Panc1 (cell line): Measurements from ENCODE around the gene ZFAND2A.
A peak's percentile ranks its signal among the peaks of the same experiment; 100 is the strongest.

Source experiments
- POLR2AphosphoS5 ChIP-seq: IDR thresholded peaks from 2 replicates; pipeline ENCODE4 v1.6.1; 2012; ENCODE audit warnings: mild to moderate bottlenecking, low read depth, low read length, moderate library complexity
- TF ChIP-seq, protein P1 (sequence below): fragments of 450-650 bp; IDR thresholded peaks from 2 replicates; pipeline ENCODE4 v1.5.1; 2017; ENCODE audit warnings: mild to moderate bottlenecking
- TF ChIP-seq, protein P2 (sequence below), 2 experiments: IDR thresholded peaks; 2 replicates each; pipeline ENCODE4 v1.6.1; 2011 to 2012; ENCODE audit warnings: low read depth in 2 of 2, control low read depth in 1 of 2, low read length in 1 of 2, mild to moderate bottlenecking in 1 of 2, moderate library complexity in 1 of 2; ENCODE audit not compliant: insufficient read depth in 1 of 2

DNA sequence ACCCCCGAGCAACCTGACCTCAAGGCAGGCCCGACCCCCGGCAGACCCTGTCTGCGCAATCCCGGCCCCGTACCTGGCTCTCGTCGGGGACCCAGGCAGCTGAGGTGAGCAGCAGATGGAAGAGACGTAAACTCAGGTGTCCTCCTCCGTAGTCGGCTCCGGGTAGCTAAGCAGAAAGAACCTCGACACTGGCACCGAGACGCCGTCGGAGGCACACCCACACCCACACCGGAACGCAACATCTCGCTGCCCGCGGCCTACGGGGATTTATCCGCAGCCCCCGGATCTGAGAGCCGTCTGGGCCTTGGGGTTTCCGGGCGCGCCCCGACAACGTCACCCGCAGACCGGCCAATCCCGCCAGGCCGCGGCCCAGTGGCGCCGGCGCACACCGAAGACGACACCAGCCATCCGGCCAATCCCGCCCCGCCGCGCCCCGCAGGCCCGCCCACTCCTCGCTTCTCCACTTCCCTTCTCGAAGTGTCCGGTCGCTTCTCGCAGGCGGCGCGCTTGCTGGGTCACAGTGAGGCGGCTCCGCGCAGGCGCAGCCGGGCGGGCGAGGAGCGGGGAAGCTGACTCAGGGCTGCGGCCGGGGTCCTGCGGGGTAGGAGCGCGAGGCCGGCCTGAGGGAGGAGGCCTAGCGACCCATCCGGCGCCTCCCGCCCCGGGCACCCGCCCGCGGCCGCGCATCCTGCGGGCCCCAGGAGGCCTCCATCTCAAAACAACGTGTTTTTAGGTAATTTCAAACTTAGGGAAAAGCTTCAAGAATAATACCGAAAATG lies at the start of gene ZFAND2A:
- TF ChIP-seq, protein P1, sequence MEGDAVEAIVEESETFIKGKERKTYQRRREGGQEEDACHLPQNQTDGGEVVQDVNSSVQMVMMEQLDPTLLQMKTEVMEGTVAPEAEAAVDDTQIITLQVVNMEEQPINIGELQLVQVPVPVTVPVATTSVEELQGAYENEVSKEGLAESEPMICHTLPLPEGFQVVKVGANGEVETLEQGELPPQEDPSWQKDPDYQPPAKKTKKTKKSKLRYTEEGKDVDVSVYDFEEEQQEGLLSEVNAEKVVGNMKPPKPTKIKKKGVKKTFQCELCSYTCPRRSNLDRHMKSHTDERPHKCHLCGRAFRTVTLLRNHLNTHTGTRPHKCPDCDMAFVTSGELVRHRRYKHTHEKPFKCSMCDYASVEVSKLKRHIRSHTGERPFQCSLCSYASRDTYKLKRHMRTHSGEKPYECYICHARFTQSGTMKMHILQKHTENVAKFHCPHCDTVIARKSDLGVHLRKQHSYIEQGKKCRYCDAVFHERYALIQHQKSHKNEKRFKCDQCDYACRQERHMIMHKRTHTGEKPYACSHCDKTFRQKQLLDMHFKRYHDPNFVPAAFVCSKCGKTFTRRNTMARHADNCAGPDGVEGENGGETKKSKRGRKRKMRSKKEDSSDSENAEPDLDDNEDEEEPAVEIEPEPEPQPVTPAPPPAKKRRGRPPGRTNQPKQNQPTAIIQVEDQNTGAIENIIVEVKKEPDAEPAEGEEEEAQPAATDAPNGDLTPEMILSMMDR: no peak
- TF ChIP-seq, protein P2, sequence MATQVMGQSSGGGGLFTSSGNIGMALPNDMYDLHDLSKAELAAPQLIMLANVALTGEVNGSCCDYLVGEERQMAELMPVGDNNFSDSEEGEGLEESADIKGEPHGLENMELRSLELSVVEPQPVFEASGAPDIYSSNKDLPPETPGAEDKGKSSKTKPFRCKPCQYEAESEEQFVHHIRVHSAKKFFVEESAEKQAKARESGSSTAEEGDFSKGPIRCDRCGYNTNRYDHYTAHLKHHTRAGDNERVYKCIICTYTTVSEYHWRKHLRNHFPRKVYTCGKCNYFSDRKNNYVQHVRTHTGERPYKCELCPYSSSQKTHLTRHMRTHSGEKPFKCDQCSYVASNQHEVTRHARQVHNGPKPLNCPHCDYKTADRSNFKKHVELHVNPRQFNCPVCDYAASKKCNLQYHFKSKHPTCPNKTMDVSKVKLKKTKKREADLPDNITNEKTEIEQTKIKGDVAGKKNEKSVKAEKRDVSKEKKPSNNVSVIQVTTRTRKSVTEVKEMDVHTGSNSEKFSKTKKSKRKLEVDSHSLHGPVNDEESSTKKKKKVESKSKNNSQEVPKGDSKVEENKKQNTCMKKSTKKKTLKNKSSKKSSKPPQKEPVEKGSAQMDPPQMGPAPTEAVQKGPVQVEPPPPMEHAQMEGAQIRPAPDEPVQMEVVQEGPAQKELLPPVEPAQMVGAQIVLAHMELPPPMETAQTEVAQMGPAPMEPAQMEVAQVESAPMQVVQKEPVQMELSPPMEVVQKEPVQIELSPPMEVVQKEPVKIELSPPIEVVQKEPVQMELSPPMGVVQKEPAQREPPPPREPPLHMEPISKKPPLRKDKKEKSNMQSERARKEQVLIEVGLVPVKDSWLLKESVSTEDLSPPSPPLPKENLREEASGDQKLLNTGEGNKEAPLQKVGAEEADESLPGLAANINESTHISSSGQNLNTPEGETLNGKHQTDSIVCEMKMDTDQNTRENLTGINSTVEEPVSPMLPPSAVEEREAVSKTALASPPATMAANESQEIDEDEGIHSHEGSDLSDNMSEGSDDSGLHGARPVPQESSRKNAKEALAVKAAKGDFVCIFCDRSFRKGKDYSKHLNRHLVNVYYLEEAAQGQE (IDR thresholded peaks at IDR 0.05; ENCODE audit: insufficient read depth in 1 of 2, low read depth in 2 of 2, low read length in 1 of 2): peak in 1 of 2 experiments; percentile 55; a peak in 1 of 4 replicates
- TF ChIP-seq POLR2AphosphoS5: peak; percentile 94
